WTC11 (cell line): ENCODE measurements around the gene KBTBD12.

ENCODE experiments used
- JUN ChIP-seq: sonication (generic); formaldehyde crosslinking; IDR thresholded peaks from 2 replicates; pipeline ENCODE4 v1.8.0; 2023; ENCODE audit warnings: mild to moderate bottlenecking, missing genetic modification reagents
- SP1 ChIP-seq: sonication (generic); formaldehyde crosslinking; conservative IDR thresholded peaks from 2 replicates; pipeline ENCODE4 v1.8.1; 2022; ENCODE audit warnings: missing genetic modification reagents
- TF ChIP-seq, protein P1 (sequence below): fragments of 200-600 bp; IDR thresholded peaks from 2 replicates; pipeline ENCODE4 v1.8.0; 2022; ENCODE audit warnings: antibody characterized with exemption

- TF ChIP-seq, protein P1, sequence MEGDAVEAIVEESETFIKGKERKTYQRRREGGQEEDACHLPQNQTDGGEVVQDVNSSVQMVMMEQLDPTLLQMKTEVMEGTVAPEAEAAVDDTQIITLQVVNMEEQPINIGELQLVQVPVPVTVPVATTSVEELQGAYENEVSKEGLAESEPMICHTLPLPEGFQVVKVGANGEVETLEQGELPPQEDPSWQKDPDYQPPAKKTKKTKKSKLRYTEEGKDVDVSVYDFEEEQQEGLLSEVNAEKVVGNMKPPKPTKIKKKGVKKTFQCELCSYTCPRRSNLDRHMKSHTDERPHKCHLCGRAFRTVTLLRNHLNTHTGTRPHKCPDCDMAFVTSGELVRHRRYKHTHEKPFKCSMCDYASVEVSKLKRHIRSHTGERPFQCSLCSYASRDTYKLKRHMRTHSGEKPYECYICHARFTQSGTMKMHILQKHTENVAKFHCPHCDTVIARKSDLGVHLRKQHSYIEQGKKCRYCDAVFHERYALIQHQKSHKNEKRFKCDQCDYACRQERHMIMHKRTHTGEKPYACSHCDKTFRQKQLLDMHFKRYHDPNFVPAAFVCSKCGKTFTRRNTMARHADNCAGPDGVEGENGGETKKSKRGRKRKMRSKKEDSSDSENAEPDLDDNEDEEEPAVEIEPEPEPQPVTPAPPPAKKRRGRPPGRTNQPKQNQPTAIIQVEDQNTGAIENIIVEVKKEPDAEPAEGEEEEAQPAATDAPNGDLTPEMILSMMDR, result no peak
- no peak for TF ChIP-seq JUN
- TF ChIP-seq SP1 (CRISPR knock-in tag), result no peak
Measured at GRCh38 chr3:127988770-127989557, 73.9 kb downstream of the KBTBD12 start.
